Stimulated activated CD4-positive, alpha-beta T cell treated with anti-CD3 and anti-CD28 coated beads, Interleukin-2, amount 100 ng/mL, for 4 hours (primary cell): Measurements from ENCODE around the gene GIMAP8.
"Not testable (repeated sequence)": the region's sequence is repeated elsewhere in the genome, so short reads cannot be mapped to it uniquely, and the experiment has no call there.

Experiments
- DNase-seq: peaks from one replicate; pipeline ENCODE4 v3.0.0-alpha.2; 2020; ENCODE audit warnings: low read depth

GIMAP8 gene

GRCh38 chr7:150464962-150465361 is 14.5 kb downstream of the GIMAP8 start:
- DNase-seq = no peak

GRCh38 chr7:150465414-150465813 is 15.0 kb downstream of the GIMAP8 start:
- no peak for DNase-seq

GRCh38 chr7:150466477-150466876 is 16.0 kb downstream of the GIMAP8 start:
- no peak for DNase-seq

GRCh38 chr7:150468241-150468640 is 17.8 kb downstream of the GIMAP8 start:
- DNase-seq = no peak

GRCh38 chr7:150471886-150472285 is 21.5 kb downstream of the GIMAP8 start:
- no peak for DNase-seq

- DNase-seq = no peak
These were observed 23.5 kb downstream of the GIMAP8 start for GRCh38 chr7:150473902-150474301.

GRCh38 chr7:150476285-150476684 is 25.9 kb downstream of the GIMAP8 start:
- DNase-seq = no peak

GRCh38 chr7:150476819-150477631 is 26.6 kb downstream of the GIMAP8 start:
- peak; percentile 58 for DNase-seq

GRCh38 chr7:150479023-150479716 is 28.7 kb downstream of the GIMAP8 start:
- DNase-seq = peak; percentile 37

- no peak for DNase-seq
These were observed 30.9 kb downstream of the GIMAP8 start for GRCh38 chr7:150481186-150481920.

- no peak for DNase-seq
These were observed 31.5 kb downstream of the GIMAP8 start for GRCh38 chr7:150481922-150482321.

- not testable (repeated sequence) for DNase-seq
These were observed 33.1 kb downstream of the GIMAP8 start for GRCh38 chr7:150483514-150483913.

- not testable (repeated sequence) for DNase-seq
These were observed 33.6 kb downstream of the GIMAP8 start for GRCh38 chr7:150484071-150484470.

- DNase-seq = no peak
These were observed 37.2 kb downstream of the GIMAP8 start for GRCh38 chr7:150487625-150488024.

- DNase-seq = no peak
These were observed 39.4 kb downstream of the GIMAP8 start for GRCh38 chr7:150489782-150490181.

GRCh38 chr7:150493442-150493841 is 43.0 kb downstream of the GIMAP8 start:
- DNase-seq = not testable (repeated sequence)

GRCh38 chr7:150502519-150502918 is 52.1 kb downstream of the GIMAP8 start:
- no peak for DNase-seq

- no peak for DNase-seq
These were observed 52.7 kb downstream of the GIMAP8 start for GRCh38 chr7:150503155-150503554.

GRCh38 chr7:150503581-150503980 is 53.2 kb downstream of the GIMAP8 start:
- DNase-seq = peak; percentile 47

GRCh38 chr7:150507947-150508602 is 57.6 kb downstream of the GIMAP8 start:
- DNase-seq = no peak

- DNase-seq = no peak
These were observed 60.6 kb downstream of the GIMAP8 start for GRCh38 chr7:150511048-150511447.

GRCh38 chr7:150513758-150514157 is 63.3 kb downstream of the GIMAP8 start:
- DNase-seq = no peak
